Activated B cell treated with CpG ODN at 0.5 μM for 24 hours (primary cell): Measurements from ENCODE around the gene BACE2. TPM values are rescaled to one million over a fixed set of nuclear protein-coding genes. Genes with fewer than 3 reads are reported as not detected.

ENCODE experiments used
- ATAC-seq: fragments of 200-7000 bp; cut with Tn5 transposase; one replicate; pipeline ENCODE4 v1.10.0; 2021; ENCODE audit warnings: low read depth, mild to moderate bottlenecking, moderate library complexity
- CTCF ChIA-PET: fragments of 350-600 bp; sonication (Branson Sonifier 250); formaldehyde crosslinking; loops from one replicate; lab custom pipeline; 2021; ENCODE audit warnings: antibody characterized with exemption; lab: Charles Lee
- POLR2A ChIA-PET: fragments of 350-600 bp; sonication (Branson Sonifier 250); formaldehyde crosslinking; loops from one replicate; lab custom pipeline; 2021; ENCODE audit warnings: antibody characterized with exemption; lab: Charles Lee
- DNase-seq: peaks from one replicate; pipeline ENCODE4 v3.0.0; 2022
- H3K27ac Mint-ChIP-seq: one replicate; pipeline ENCODE4 v1.8.0; 2020; ENCODE audit warnings: mixed read lengths
- H3K27me3 Mint-ChIP-seq: one replicate; pipeline ENCODE4 v1.8.0; 2021; ENCODE audit warnings: mixed read lengths
- H3K36me3 Mint-ChIP-seq: one replicate; pipeline ENCODE4 v1.8.0; 2021; ENCODE audit warnings: low read depth, mixed read lengths
- H3K4me1 Mint-ChIP-seq: one replicate; pipeline ENCODE4 v1.8.0; 2021; ENCODE audit warnings: mixed read lengths
- H3K4me3 Mint-ChIP-seq: one replicate; pipeline ENCODE4 v1.8.0; 2020; ENCODE audit warnings: mild to moderate bottlenecking, mixed read lengths
- H3K9me3 Mint-ChIP-seq: one replicate; pipeline ENCODE4 v1.8.0; 2020; ENCODE audit warnings: mixed read lengths
- CTCF ChIP-seq: fragments of 200-600 bp; IDR thresholded peaks from one replicate; pipeline ENCODE4 v1.8.0; 2022; ENCODE audit warnings: antibody characterized with exemption, mild to moderate bottlenecking
- intact Hi-C: fragments of 100-400 bp; cut with micrococcal nuclease; formaldehyde crosslinking; loops from one replicate; pipeline ENCODE4 v1.15.1; 2024
- total RNA-seq: library from RNA; stranded (reverse); gene quantifications from 2 replicates; pipeline ENCODE4 v1.2.3, GENCODE V29; 2022

Gene BACE2
- total RNA-seq, 1 donor from 2014 or later, result 17.1 TPM

- ChIA-PET POLR2A (no interaction called here), CTCF (interaction anchor here (1.1 kb wide), 1 partner anchor 14 kb away, joined by 3 read pairs; no protein-coding TSS in a partner anchor)
- DNase-seq (no peak), ATAC-seq (no peak)
- no peak for TF ChIP-seq CTCF
- intact Hi-C loops, result no loop called here
- no peaks in the 10 kb centered on the region for H3K4me1 Mint-ChIP-seq
- H3K36me3 Mint-ChIP-seq, result no peaks in the 10 kb centered on the region
- no peak overlapping the region for H3K4me3 Mint-ChIP-seq
- no peaks in the 10 kb centered on the region for H3K9me3 Mint-ChIP-seq
- peaks cover 20% of the 10 kb centered on the region for H3K27me3 Mint-ChIP-seq
- H3K27ac Mint-ChIP-seq, result no peak overlapping the region
These were observed 31.7 kb upstream of the BACE2 start for GRCh38 chr21:41136286-41136685.

GRCh38 chr21:41137401-41137800 is 30.6 kb upstream of the BACE2 start:
- H3K9me3 Mint-ChIP-seq, result no peaks in the 10 kb centered on the region
- H3K27me3 Mint-ChIP-seq, result peaks cover 20% of the 10 kb centered on the region
- ChIA-PET CTCF (interaction anchor here (1.1 kb wide), 1 partner anchor 16 kb away, joined by 3 read pairs; no protein-coding TSS in a partner anchor), POLR2A (no interaction called here)
- TF ChIP-seq CTCF, result no peak
- DNase-seq (no peak), ATAC-seq (no peak)
- H3K27ac Mint-ChIP-seq, result no peak overlapping the region
- intact Hi-C loops, result no loop called here
- H3K4me3 Mint-ChIP-seq, result no peak overlapping the region
- no peaks in the 10 kb centered on the region for H3K36me3 Mint-ChIP-seq
- H3K4me1 Mint-ChIP-seq, result no peaks in the 10 kb centered on the region

GRCh38 chr21:41137889-41138288 is 30.1 kb upstream of the BACE2 start:
- no peaks in the 10 kb centered on the region for H3K9me3 Mint-ChIP-seq
- no peak for TF ChIP-seq CTCF
- H3K4me3 Mint-ChIP-seq, result no peak overlapping the region
- POLR2A ChIA-PET, result no interaction called here
- no peaks in the 10 kb centered on the region for H3K4me1 Mint-ChIP-seq
- H3K27ac Mint-ChIP-seq, result no peak overlapping the region
- DNase-seq (no peak), ATAC-seq (no peak)
- intact Hi-C loops, result no loop called here
- H3K27me3 Mint-ChIP-seq, result peaks cover 22% of the 10 kb centered on the region
- H3K36me3 Mint-ChIP-seq, result no peaks in the 10 kb centered on the region
- CTCF ChIA-PET, result no interaction called here

GRCh38 chr21:41138711-41139110 is 29.2 kb upstream of the BACE2 start:
- DNase-seq (no peak), ATAC-seq (no peak)
- TF ChIP-seq CTCF, result no peak
- H3K4me1 Mint-ChIP-seq, result no peaks in the 10 kb centered on the region
- ChIA-PET CTCF (no interaction called here), POLR2A (no interaction called here)
- H3K9me3 Mint-ChIP-seq, result no peaks in the 10 kb centered on the region
- no peak overlapping the region for H3K27ac Mint-ChIP-seq
- no peak overlapping the region for H3K4me3 Mint-ChIP-seq
- peaks cover 22% of the 10 kb centered on the region for H3K27me3 Mint-ChIP-seq
- intact Hi-C loops, result no loop called here
- H3K36me3 Mint-ChIP-seq, result no peaks in the 10 kb centered on the region

GRCh38 chr21:41139275-41139674 is 28.7 kb upstream of the BACE2 start:
- ATAC-seq, result no peak
- H3K27me3 Mint-ChIP-seq, result peaks cover 24% of the 10 kb centered on the region
- no peak overlapping the region for H3K4me3 Mint-ChIP-seq
- no peaks in the 10 kb centered on the region for H3K36me3 Mint-ChIP-seq
- intact Hi-C loops, result no loop called here
- no peaks in the 10 kb centered on the region for H3K4me1 Mint-ChIP-seq
- ChIA-PET POLR2A (no interaction called here), CTCF (no interaction called here)
- no peak overlapping the region for H3K27ac Mint-ChIP-seq
- TF ChIP-seq CTCF, result no peak
- DNase-seq, result no peak
- H3K9me3 Mint-ChIP-seq, result no peaks in the 10 kb centered on the region
